ENCODE data around the gene GRIP1.

GRIP1 gene

GRCh38 chr12:66430106-66430505 lies 248.8 kb downstream of the GRIP1 start:
- DNase-seq = no peak

- DNase-seq = no peak
Measured at GRCh38 chr12:66428870-66429269, 250.0 kb downstream of the GRIP1 start.

GRCh38 chr12:66428261-66428660 lies 250.6 kb downstream of the GRIP1 start:
- no peak for DNase-seq

- DNase-seq = no peak
Measured at GRCh38 chr12:66426696-66427095, 252.2 kb downstream of the GRIP1 start.

- DNase-seq = no peak
Measured at GRCh38 chr12:66423266-66423665, 255.6 kb downstream of the GRIP1 start.

- DNase-seq = no peak
Measured at GRCh38 chr12:66418908-66419307, 260.0 kb downstream of the GRIP1 start.

- DNase-seq = no peak
Measured at GRCh38 chr12:66417217-66417616, 261.7 kb downstream of the GRIP1 start.

GRCh38 chr12:66409195-66409871 lies 269.5 kb downstream of the GRIP1 start:
- peak; percentile 64 for DNase-seq

GRCh38 chr12:66405395-66405794 lies 273.5 kb downstream of the GRIP1 start:
- DNase-seq = no peak

GRCh38 chr12:66403746-66404145 lies 275.1 kb downstream of the GRIP1 start:
- no peak for DNase-seq

GRCh38 chr12:66399911-66400306 lies 279.0 kb downstream of the GRIP1 start:
- DNase-seq = no peak

GRCh38 chr12:66398931-66399910 lies 279.7 kb downstream of the GRIP1 start:
- no peak for DNase-seq

GRCh38 chr12:66397574-66398290 lies 281.1 kb downstream of the GRIP1 start:
- no peak for DNase-seq

GRCh38 chr12:66393890-66394289 lies 285.0 kb downstream of the GRIP1 start:
- DNase-seq = no peak

GRCh38 chr12:66392266-66392915 lies 286.5 kb downstream of the GRIP1 start:
- no peak for DNase-seq

GRCh38 chr12:66388517-66388916 lies 290.4 kb downstream of the GRIP1 start:
- no peak for DNase-seq

- DNase-seq = no peak
Measured at GRCh38 chr12:66387117-66387516, 291.8 kb downstream of the GRIP1 start.

- DNase-seq = no peak
Measured at GRCh38 chr12:66380769-66381535, 297.9 kb downstream of the GRIP1 start.

- no peak for DNase-seq
Measured at GRCh38 chr12:66379616-66380015, 299.3 kb downstream of the GRIP1 start.

- DNase-seq = no peak
Measured at GRCh38 chr12:66375560-66375959, 303.3 kb downstream of the GRIP1 start.

GRCh38 chr12:66371982-66372381 lies 306.9 kb downstream of the GRIP1 start:
- DNase-seq = no peak

Data from activated CD4-positive, alpha-beta T cell treated with anti-CD3 and anti-CD28 coated beads, Interleukin-2, amount 50 U/mL, for 16 hours (primary cell).